Esophagus muscularis mucosa (tissue), 3 donors: ENCODE results near the gene AGAP1.

ENCODE experiments used
- POLR2AphosphoS5 ChIP-seq, 2 donors: sonication (generic); formaldehyde crosslinking; IDR thresholded peaks; one replicate each; pipeline ENCODE4 v1.6.1; 2017; ENCODE audit warnings: antibody characterized with exemption in 2 of 2
- TF ChIP-seq, protein P1 (sequence below), 3 experiments: fragments of 200-600 bp in 2 of 3; fragments of 450-650 bp in 1 of 3; sonication (generic) in 2 of 3; IDR thresholded peaks; one replicate each; pipeline ENCODE4 v1.5.1; 2017 to 2019; ENCODE audit warnings: antibody characterized with exemption in 3 of 3, mild to moderate bottlenecking in 2 of 3, moderate library complexity in 1 of 3

DNA sequence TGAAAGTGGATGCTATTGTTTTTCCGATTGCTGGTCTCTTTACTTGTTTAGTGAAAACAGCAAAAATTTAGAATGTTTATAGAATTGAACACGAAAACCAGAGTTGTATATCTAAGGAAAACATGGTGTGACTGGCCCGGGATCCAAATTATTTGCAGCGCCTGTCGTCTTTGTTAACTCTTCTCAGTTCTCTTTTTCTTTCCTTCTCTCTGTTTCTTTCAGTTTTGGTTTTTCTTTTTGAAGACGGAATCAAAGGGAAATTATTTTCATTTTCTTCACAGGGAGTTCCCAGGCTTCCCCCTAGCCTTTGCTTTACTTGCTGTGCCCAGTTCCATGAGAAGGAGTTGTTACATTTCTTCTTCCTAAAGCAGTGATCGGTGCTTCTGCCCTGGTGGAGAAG, 76.0 kb downstream of the AGAP1 start:
- TF ChIP-seq POLR2AphosphoS5 (IDR thresholded peaks at IDR 0.05) = no peak
- TF ChIP-seq, protein P1, sequence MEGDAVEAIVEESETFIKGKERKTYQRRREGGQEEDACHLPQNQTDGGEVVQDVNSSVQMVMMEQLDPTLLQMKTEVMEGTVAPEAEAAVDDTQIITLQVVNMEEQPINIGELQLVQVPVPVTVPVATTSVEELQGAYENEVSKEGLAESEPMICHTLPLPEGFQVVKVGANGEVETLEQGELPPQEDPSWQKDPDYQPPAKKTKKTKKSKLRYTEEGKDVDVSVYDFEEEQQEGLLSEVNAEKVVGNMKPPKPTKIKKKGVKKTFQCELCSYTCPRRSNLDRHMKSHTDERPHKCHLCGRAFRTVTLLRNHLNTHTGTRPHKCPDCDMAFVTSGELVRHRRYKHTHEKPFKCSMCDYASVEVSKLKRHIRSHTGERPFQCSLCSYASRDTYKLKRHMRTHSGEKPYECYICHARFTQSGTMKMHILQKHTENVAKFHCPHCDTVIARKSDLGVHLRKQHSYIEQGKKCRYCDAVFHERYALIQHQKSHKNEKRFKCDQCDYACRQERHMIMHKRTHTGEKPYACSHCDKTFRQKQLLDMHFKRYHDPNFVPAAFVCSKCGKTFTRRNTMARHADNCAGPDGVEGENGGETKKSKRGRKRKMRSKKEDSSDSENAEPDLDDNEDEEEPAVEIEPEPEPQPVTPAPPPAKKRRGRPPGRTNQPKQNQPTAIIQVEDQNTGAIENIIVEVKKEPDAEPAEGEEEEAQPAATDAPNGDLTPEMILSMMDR (IDR thresholded peaks at IDR 0.05) = no peak
